Gastrocnemius medialis (tissue), 4 donors: Measurements from ENCODE around the gene LGALS1.

ENCODE experiments used
- CTCF ChIP-seq, 5 experiments: fragments of 450-650 bp in 3 of 5; fragments of 200-600 bp in 2 of 5; sonication (generic) in 2 of 5; IDR thresholded peaks in 4 of 5; conservative IDR thresholded peaks in 1 of 5; 1 replicate in 4 of 5; 2 replicates in 1 of 5; pipeline ENCODE4 v1.5.1; 2016 to 2019; ENCODE audit warnings: antibody characterized with exemption in 5 of 5, mild to moderate bottlenecking in 3 of 5, moderate library complexity in 3 of 5
- POLR2A ChIP-seq, 2 donors: fragments of 450-650 bp; IDR thresholded peaks; one replicate each; pipeline ENCODE4 v1.6.1; 2017; ENCODE audit warnings: antibody characterized with exemption in 2 of 2, mild to moderate bottlenecking in 2 of 2, moderate library complexity in 2 of 2

GRCh38 chr22:37709445-37709765 is 34.0 kb downstream of the LGALS1 start:
- no peak for TF ChIP-seq CTCF (IDR thresholded peaks at IDR 0.05 in 4 of 5, conservative IDR thresholded peaks at IDR 0.05 in 1 of 5)
- no peak for TF ChIP-seq POLR2A (IDR thresholded peaks at IDR 0.05)
